Calu3 (cell line): ENCODE data around the gene SMARCAD1. TPM values are rescaled to one million over a fixed set of nuclear protein-coding genes. Genes with fewer than 3 reads are reported as not detected.
"Not testable (repeated sequence)": the region's sequence is repeated elsewhere in the genome, so short reads cannot be mapped to it uniquely, and the experiment has no call there.

Source experiments
- BruUV-seq: library from RNA; stranded (reverse); fragments of 400-500 nt; replicated peaks from 2 replicates; lab custom pipeline; 2021; lab: Mats Ljungman, UMichigan
- CTCF ChIA-PET: fragments of 300-600 bp; sonication (Branson Sonifier 250); formaldehyde crosslinking; loops from one replicate; lab custom pipeline; 2022; ENCODE audit warnings: antibody characterized with exemption; lab: Charles Lee
- DNase-seq: peaks from one replicate; pipeline ENCODE4 v3.0.0; 2022
- H3K27ac Mint-ChIP-seq: one replicate; pipeline ENCODE4 v1.8.0; 2022; ENCODE audit warnings: mixed read lengths; ENCODE audit not compliant: unreplicated experiment
- H3K27me3 Mint-ChIP-seq: one replicate; pipeline ENCODE4 v1.8.0; 2022; ENCODE audit warnings: mixed read lengths; ENCODE audit not compliant: unreplicated experiment
- H3K36me3 Mint-ChIP-seq: one replicate; pipeline ENCODE4 v1.8.0; 2022; ENCODE audit warnings: mild to moderate bottlenecking, moderate library complexity, mixed read lengths; ENCODE audit not compliant: insufficient read depth, unreplicated experiment
- H3K4me1 Mint-ChIP-seq: one replicate; pipeline ENCODE4 v1.8.0; 2022; ENCODE audit warnings: mild to moderate bottlenecking, low read depth, mixed read lengths; ENCODE audit not compliant: unreplicated experiment
- H3K4me3 Mint-ChIP-seq: one replicate; pipeline ENCODE4 v1.8.0; 2022; ENCODE audit warnings: mild to moderate bottlenecking, low read depth, moderate library complexity, mixed read lengths; ENCODE audit not compliant: unreplicated experiment
- H3K9me3 Mint-ChIP-seq: one replicate; pipeline ENCODE4 v1.8.0; 2022; ENCODE audit warnings: low read depth, mixed read lengths; ENCODE audit not compliant: unreplicated experiment
- intact Hi-C: fragments of 100-400 bp; cut with micrococcal nuclease; formaldehyde crosslinking; loops from one replicate; pipeline ENCODE4 v1.10.0; 2022; ENCODE audit not compliant: unreplicated experiment
- total RNA-seq: library from RNA; stranded (reverse); gene quantifications from 2 replicates; pipeline ENCODE4 v1.2.3, GENCODE V29; 2022
- TF ChIP-seq, protein P1 (sequence below): fragments of 200-600 bp; IDR thresholded peaks from one replicate; pipeline ENCODE4 v1.8.0; 2022; ENCODE audit warnings: antibody characterized with exemption; ENCODE audit not compliant: unreplicated experiment

SMARCAD1 gene
- total RNA-seq, 1 experiment from 2014 or later: 15.8 TPM

DNA sequence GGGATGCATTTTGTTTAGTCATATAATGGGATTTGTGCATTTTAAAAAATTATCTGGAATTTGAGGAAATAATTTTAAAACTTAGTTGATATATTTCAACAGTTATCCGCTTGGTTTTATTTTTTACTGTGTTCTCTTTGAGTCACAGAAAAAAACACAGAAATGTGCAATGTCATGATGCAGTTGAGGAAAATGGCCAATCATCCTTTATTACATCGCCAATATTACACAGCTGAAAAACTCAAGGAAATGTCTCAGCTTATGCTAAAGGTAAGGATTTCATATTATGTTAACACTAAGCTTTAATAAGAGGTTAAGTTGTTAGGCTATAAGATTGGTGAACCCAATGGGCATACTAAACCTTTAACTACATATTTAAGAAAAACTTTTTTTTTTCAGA is 71.1 kb downstream of the SMARCAD1 start:
- intact Hi-C loops: no loop called here
- DNase-seq: no peak
- TF ChIP-seq, protein P1, sequence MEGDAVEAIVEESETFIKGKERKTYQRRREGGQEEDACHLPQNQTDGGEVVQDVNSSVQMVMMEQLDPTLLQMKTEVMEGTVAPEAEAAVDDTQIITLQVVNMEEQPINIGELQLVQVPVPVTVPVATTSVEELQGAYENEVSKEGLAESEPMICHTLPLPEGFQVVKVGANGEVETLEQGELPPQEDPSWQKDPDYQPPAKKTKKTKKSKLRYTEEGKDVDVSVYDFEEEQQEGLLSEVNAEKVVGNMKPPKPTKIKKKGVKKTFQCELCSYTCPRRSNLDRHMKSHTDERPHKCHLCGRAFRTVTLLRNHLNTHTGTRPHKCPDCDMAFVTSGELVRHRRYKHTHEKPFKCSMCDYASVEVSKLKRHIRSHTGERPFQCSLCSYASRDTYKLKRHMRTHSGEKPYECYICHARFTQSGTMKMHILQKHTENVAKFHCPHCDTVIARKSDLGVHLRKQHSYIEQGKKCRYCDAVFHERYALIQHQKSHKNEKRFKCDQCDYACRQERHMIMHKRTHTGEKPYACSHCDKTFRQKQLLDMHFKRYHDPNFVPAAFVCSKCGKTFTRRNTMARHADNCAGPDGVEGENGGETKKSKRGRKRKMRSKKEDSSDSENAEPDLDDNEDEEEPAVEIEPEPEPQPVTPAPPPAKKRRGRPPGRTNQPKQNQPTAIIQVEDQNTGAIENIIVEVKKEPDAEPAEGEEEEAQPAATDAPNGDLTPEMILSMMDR: no peak
- no peak overlapping the region for H3K4me3 Mint-ChIP-seq
- H3K27ac Mint-ChIP-seq: no peak overlapping the region
- CTCF ChIA-PET: no interaction called here
- no TSS peak for BruUV-seq
- no peaks in the 10 kb centered on the region for H3K9me3 Mint-ChIP-seq
- peaks cover 20% of the 10 kb centered on the region for H3K36me3 Mint-ChIP-seq
- H3K4me1 Mint-ChIP-seq: peaks cover 12% of the 10 kb centered on the region
- H3K27me3 Mint-ChIP-seq: no peaks in the 10 kb centered on the region

DNA sequence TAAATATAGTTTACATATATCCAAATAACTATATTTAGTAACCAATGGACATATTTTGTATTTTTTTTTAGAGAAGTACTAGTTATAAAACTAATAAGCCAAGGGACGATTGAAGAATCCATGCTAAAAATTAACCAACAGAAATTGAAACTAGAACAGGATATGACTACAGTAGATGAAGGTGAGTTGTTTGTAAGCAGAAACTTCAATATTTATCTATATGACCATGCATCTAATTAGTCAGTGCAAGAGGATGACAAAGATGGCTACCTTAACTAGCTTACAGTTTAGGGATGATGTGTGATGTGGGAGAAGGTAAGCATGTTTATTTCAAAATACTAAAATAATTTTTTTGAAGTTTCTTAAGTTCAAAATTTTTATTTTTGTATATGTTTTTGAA is 77.2 kb downstream of the SMARCAD1 start:
- intact Hi-C loops: no loop called here
- TF ChIP-seq, protein P1: no peak
- Mint-ChIP-seq H3K36me3 (peaks cover 10% of the 10 kb centered on the region), H3K27ac (no peak overlapping the region), H3K9me3 (no peaks in the 10 kb centered on the region), H3K4me3 (no peak overlapping the region), H3K4me1 (no peaks in the 10 kb centered on the region), H3K27me3 (no peaks in the 10 kb centered on the region)
- no peak for DNase-seq
- no TSS peak for BruUV-seq
- CTCF ChIA-PET: no interaction called here

- Mint-ChIP-seq H3K4me1 (no peaks in the 10 kb centered on the region), H3K9me3 (no peaks in the 10 kb centered on the region), H3K36me3 (peaks cover 10% of the 10 kb centered on the region), H3K4me3 (no peak overlapping the region), H3K27ac (no peak overlapping the region), H3K27me3 (no peaks in the 10 kb centered on the region)
- CTCF ChIA-PET: no interaction called here
- intact Hi-C loops: no loop called here
- DNase-seq: no peak
- TF ChIP-seq, protein P1: no peak
- no TSS peak for BruUV-seq
Observed at GRCh38 chr4:94285666-94286065, 78.0 kb downstream of the SMARCAD1 start.

DNA sequence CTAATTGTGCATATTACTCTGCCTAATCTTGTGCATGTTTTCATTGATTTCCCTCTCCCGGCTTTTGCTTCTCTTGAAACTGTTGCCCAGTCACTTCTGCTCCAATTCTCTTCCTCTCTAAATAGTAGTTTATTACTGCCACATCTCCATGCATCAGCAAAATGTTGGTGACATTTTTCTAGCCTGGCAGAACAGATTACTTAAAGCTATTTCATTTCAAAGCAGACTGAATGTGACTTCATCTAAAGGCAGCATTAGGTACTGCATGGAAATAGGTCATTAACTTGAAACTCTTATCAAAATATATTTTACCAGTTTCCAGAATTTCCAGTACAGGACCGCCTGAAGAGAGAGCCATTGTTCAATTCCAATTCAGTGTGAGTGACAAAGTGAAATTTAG is 82.6 kb downstream of the SMARCAD1 start:
- Mint-ChIP-seq H3K27me3 (no peaks in the 10 kb centered on the region), H3K9me3 (no peaks in the 10 kb centered on the region), H3K4me1 (no peaks in the 10 kb centered on the region), H3K4me3 (no peak overlapping the region), H3K36me3 (no peaks in the 10 kb centered on the region), H3K27ac (no peak overlapping the region)
- TF ChIP-seq, protein P1: no peak
- CTCF ChIA-PET: no interaction called here
- no peak for DNase-seq
- intact Hi-C loops: no loop called here
- no TSS peak for BruUV-seq

- CTCF ChIA-PET, H3K4me3 Mint-ChIP-seq, H3K4me1 Mint-ChIP-seq, intact Hi-C loops, H3K36me3 Mint-ChIP-seq, H3K27ac Mint-ChIP-seq, H3K27me3 Mint-ChIP-seq, DNase-seq, BruUV-seq, H3K9me3 Mint-ChIP-seq: not testable (repeated sequence)
Observed at GRCh38 chr4:94293981-94294380, 86.3 kb downstream of the SMARCAD1 start.

DNA sequence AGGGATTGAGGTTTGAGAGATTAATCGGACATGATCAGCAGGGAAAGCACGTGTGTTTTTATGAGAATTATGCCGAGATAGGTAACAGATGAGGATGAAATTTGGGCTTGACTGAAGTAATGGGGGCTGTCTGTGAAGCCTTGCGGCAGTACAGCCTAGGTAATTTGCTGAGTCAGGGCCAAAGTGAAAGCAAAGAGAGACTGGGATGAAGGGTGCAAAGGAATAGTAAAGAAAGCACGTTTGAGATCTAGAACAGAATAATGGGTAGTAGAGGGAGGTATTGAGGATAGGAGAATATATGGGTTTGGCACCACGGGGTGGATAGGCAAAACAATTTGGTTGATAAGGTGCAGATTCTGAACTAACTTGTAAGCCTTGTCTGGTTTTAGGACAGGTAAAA is 87.8 kb downstream of the SMARCAD1 start:
- intact Hi-C loops, CTCF ChIA-PET, H3K9me3 Mint-ChIP-seq, H3K4me3 Mint-ChIP-seq, H3K27me3 Mint-ChIP-seq, H3K4me1 Mint-ChIP-seq, BruUV-seq, H3K27ac Mint-ChIP-seq, DNase-seq, H3K36me3 Mint-ChIP-seq: not testable (repeated sequence)
